ENCODE data around the gene DNAJC21. TPM values are rescaled to one million over a fixed set of nuclear protein-coding genes. Genes with fewer than 3 reads are reported as not detected.

The DNAJC21 gene
- polyA plus RNA-seq, 2 of the 4 experiments (the other 2 are of a cell fraction) = 31.1 to 36.5 TPM

DNA sequence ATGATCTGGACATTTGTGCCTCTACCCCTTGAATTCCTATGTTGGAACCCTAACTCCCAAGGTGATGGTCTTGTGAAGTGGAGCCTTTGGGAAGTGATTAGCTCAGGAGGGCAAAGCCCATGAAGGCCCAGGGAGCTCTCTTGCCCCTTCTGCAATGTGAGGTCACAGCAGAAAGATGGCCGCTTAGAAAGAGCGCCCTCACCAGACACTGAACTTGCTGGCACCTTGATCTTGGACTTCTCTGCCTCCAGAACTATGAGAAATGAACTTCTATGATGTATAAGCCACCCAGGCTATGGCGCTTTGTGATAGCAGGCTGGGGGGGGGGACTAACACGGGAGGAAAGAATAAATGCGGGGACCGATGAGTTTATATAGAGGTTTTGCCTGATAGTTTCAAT is 73.1 kb downstream of the DNAJC21 start:
- WGBS (ENCODE audit: missing lambda C conversion rate) = 74% methylated on average over 5 of the region's 6 CpGs
- Histone ChIP-seq H3K4me3 (no peak overlapping the region), H3K9me3 (0 out of 3 replicates have a peak, but pooled peaks cover under 1% of the 10 kb centered on the region), H3K27ac (no peak overlapping the region), H3K4me2 (no peak overlapping the region), H3K4me1 (no peaks in the 10 kb centered on the region; the same call in 2 of the 3 replicates)
- ATAC-seq (no peak), FAIRE-seq (no peak), DNase-seq (ENCODE audit: low read depth in 1 of 2, low spot score in 1 of 2) (no peak)
- TF ChIP-seq CHD2 (IDR thresholded peaks at IDR 0.05; ENCODE audit: low read length, partially characterized antibody) (no peak), FOXS1 (CRISPR knock-in tag; IDR thresholded peaks at IDR 0.05) (no peak), POLR2AphosphoS2 (conservative IDR thresholded peaks at IDR 0.05; ENCODE audit: low read length) (no peak), JUN (IDR thresholded peaks at IDR 0.05) (no peak), USF2 (IDR thresholded peaks at IDR 0.05) (no peak)
- ChIA-PET CTCF (interaction anchor here (0.8 to 7.6 kb wide), 13 partner anchors 10 to 538 kb away, joined by 3 to 54 read pairs (median 5); no protein-coding TSS in a partner anchor), POLR2A (no interaction called here)

DNA sequence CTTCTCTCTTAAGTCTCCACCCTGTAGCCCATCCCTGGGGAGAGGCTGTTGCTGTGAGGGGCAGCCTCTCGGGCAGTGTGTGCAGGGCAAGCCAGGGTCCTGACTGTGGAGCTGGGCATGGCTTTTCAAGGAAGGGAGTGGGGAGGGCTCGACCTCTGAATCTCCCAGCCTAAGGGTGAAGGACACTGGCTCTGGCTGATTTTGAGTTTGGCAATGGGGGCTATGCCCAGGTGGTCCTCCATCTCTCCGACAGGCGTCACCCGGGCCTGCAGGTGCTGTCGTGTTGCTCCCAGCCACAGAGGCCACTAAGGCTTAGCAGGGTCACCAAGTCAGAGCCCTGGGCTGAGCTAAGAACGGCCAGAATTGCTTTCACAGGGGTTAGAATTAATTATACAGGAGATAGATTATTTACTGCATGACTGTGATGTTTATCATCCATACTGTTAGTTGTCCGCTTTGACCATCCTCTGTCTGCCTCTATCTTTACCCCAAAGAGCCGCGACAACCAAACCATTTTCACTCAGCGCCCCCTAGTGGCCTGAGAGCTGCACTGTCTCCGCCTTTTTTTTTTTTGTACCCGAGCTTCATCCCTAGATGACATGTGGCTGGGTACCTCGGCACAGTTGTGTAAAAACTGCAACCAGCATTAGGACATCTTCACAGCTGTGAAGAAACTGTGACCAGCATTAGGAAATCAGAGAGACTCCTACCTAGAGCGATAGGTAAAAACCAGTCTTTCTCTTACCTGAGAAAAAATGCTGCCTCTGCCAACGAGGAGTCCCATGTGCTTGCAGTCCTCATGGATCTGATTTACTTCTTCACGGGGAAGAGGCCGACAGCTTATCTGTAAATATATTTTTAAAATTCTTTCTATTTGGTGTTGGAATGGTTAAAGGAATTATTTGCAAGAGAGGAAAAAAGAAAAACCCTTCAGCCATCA is 73.9 kb downstream of the DNAJC21 start:
- Histone ChIP-seq H3K27ac (no peak overlapping the region), H3K4me2 (peak overlapping the region; percentile 67), H3K4me3 (no peak overlapping the region), H3K4me1 (no peaks in the 10 kb centered on the region; the same call in 2 of the 3 replicates), H3K9me3 (peaks cover 5% of the 10 kb centered on the region; the same call in 1 of the 3 replicates)
- peak; percentile 84 to 93 for ATAC-seq
- CTCF ChIA-PET = interaction anchor here (0.6 to 7.6 kb wide), 41 partner anchors 9 to 1004 kb away, joined by 3 to 54 read pairs (median 3); partner anchors contain the start of genes BRIX1, DNAJC21 and RAD1
- TF ChIP-seq MYC (IDR thresholded peaks at IDR 0.05; ENCODE audit: borderline replicate concordance, low read length) (no peak), SMC3 (IDR thresholded peaks at IDR 0.05) (peak; percentile 61), RAD21 (conservative IDR thresholded peaks at IDR 0.05 in 1 of 2, IDR thresholded peaks at IDR 0.05 in 1 of 2) (peak; percentile 77 to 84)
- TF ChIP-seq, protein P1, sequence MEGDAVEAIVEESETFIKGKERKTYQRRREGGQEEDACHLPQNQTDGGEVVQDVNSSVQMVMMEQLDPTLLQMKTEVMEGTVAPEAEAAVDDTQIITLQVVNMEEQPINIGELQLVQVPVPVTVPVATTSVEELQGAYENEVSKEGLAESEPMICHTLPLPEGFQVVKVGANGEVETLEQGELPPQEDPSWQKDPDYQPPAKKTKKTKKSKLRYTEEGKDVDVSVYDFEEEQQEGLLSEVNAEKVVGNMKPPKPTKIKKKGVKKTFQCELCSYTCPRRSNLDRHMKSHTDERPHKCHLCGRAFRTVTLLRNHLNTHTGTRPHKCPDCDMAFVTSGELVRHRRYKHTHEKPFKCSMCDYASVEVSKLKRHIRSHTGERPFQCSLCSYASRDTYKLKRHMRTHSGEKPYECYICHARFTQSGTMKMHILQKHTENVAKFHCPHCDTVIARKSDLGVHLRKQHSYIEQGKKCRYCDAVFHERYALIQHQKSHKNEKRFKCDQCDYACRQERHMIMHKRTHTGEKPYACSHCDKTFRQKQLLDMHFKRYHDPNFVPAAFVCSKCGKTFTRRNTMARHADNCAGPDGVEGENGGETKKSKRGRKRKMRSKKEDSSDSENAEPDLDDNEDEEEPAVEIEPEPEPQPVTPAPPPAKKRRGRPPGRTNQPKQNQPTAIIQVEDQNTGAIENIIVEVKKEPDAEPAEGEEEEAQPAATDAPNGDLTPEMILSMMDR (IDR thresholded peaks at IDR 0.05) = peak; percentile 84
- DNase-seq (ENCODE audit: low read depth in 1 of 2, low spot score in 1 of 2) = peak; percentile 54 to 66
- POLR2A ChIA-PET = interaction anchor here (0.6 to 1.4 kb wide), 2 partner anchors 73 to 88 kb away, joined by 4 to 7 read pairs; partner anchors contain the start of genes BRIX1 and RAD1
- FAIRE-seq = no peak
- 11% methylated on average over 18 of the region's 18 CpGs for WGBS (ENCODE audit: missing lambda C conversion rate)

DNA sequence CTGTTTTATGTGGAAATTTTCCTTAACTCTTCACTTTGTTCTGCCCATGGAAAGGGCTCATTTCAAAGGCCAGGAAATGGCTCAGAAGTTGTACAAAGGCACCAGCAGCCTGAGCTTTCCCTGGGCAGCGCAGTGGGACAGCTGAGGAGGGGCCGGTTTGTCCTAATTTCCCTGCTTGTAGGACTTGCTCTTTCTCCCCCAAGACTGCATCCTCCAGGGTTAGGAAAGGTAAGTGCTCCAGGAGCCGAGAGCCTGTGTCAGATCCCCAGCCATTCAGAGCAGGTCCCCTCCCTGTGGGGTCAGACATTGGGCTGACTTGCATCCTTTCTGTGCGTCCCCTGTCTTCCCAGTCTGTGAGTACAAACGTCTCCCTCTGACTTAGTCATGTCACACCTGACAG is 74.8 kb downstream of the DNAJC21 start:
- WGBS (ENCODE audit: missing lambda C conversion rate) = 54% methylated on average over 5 of the region's 5 CpGs
- no peak overlapping the region for H3K4me3 ChIP-seq
- H3K4me1 ChIP-seq = no peaks in the 10 kb centered on the region; the same call in 2 of the 3 replicates
- ATAC-seq (no peak), DNase-seq (ENCODE audit: low read depth in 1 of 2, low spot score in 1 of 2) (no peak), FAIRE-seq (no peak)
- CTCF ChIA-PET = interaction anchor here (0.7 to 7.6 kb wide), 20 partner anchors 8 to 528 kb away, joined by 3 to 54 read pairs (median 4); partner anchors contain the start of genes BRIX1, DNAJC21 and RAD1
- H3K9me3 ChIP-seq = peaks cover 6% of the 10 kb centered on the region; the same call in 1 of the 3 replicates
- H3K4me2 ChIP-seq = no peak overlapping the region
- no peak overlapping the region for H3K27ac ChIP-seq
- POLR2A ChIA-PET = interaction anchor here (1.4 kb wide), 1 partner anchor 89 kb away, joined by 7 read pairs; the partner anchor contains the start of genes BRIX1 and RAD1
- TF ChIP-seq SMC3 (IDR thresholded peaks at IDR 0.05) (no peak), POLR2A (IDR thresholded peaks at IDR 0.05; ENCODE audit: low read length) (no peak), USF2 (IDR thresholded peaks at IDR 0.05) (no peak), HOXB5 (CRISPR knock-in tag; IDR thresholded peaks at IDR 0.05) (no peak), FOSB (CRISPR knock-in tag; IDR thresholded peaks at IDR 0.05) (no peak), POLR2AphosphoS2 (conservative IDR thresholded peaks at IDR 0.05; ENCODE audit: low read length) (no peak), RAD21 (conservative IDR thresholded peaks at IDR 0.05 in 1 of 2, IDR thresholded peaks at IDR 0.05 in 1 of 2) (no peak), CEBPB (IDR thresholded peaks at IDR 0.05) (no peak), ZC3H11A (IDR thresholded peaks at IDR 0.05) (no peak), HOXA7 (CRISPR knock-in tag; IDR thresholded peaks at IDR 0.05) (no peak), EHF (CRISPR knock-in tag; IDR thresholded peaks at IDR 0.05) (no peak)
- TF ChIP-seq, protein P1 (IDR thresholded peaks at IDR 0.05) = no peak
